GM19099 (cell line): ENCODE results near the gene FAM89B.
A peak's percentile ranks its signal among the peaks of the same experiment; 100 is the strongest.

Experiments
- POLR2A ChIP-seq: IDR thresholded peaks from 3 replicates; pipeline ENCODE4 v1.6.1; 2011; ENCODE audit warnings: low read depth; ENCODE audit not compliant: insufficient read length; ENCODE audit errors: extremely low read depth

The FAM89B gene

DNA sequence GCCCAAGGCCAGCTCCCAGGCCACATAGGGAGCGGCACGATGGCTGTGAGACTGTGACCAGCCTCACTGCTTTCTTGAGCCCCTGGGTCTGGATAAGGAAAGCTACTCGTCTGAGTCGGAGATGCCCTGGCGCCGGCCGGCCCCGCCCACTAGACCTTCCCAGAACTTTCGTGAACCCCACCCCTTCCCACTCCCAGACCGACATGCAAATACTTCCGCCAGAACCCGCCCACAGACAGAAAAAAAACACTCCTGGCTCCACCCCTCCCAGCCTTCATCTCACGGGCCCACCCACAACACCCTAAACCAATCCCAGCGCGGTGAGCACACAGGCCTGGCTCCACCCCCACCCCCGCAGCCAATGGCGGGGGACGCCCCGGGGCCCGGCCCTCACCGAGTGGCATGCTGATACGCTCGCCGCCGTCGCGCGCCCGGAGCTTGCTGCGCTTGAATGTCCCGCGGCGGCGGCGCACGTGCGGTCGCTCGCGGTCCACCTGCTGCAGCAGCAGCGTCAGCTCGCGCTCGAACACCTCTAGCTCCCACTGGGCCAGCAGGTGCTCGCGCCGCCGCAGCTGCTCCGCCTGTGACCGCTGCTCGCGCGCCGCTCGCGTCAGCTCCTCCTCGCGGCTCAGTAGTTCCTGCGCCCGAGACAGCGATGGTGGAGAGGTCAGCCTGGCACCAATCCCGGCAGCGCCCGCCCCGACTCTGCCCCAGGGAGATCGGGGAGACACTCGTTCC is 34.7 kb downstream of the FAM89B start:
- no peak for TF ChIP-seq POLR2A

DNA sequence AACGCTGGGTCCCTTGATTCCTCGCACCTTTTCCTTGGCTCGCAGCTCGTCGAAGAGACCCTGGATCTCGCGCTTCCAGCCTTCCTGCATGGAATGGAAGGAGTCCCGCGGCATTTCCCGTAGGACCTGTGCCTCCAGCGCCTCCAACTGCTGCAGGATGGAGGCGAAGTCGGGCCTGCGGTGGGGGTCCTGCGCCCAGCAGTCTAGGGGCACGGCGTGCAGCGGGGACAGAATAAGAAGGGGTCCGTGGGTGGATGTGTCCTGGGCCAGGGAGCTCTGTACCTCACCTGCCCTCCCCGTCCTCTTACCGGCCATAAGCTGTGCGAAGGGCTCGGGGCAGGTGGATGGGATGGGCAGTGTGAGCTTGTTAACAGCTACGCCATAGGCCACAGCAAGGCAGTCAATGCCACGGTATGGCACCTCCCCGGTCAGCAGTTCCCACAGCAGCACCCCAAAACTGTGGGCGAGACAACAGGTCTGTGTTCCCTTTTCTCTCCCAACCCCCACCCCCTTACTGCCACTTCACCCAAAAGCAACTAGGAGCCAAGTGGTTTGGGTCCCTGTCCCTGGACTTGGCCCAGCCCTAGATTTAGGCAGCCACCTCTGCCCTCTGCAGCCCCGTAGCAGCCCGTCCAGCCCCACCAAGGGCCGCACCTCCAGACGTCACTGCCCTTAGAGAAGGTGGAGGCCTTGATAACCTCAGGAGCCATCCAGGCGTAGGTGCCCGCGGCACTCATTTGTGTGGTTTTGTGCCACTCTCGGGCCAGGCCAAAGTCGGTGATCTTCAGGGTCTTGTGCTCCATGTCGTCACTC is 35.5 kb downstream of the FAM89B start:
- no peak for TF ChIP-seq POLR2A

DNA sequence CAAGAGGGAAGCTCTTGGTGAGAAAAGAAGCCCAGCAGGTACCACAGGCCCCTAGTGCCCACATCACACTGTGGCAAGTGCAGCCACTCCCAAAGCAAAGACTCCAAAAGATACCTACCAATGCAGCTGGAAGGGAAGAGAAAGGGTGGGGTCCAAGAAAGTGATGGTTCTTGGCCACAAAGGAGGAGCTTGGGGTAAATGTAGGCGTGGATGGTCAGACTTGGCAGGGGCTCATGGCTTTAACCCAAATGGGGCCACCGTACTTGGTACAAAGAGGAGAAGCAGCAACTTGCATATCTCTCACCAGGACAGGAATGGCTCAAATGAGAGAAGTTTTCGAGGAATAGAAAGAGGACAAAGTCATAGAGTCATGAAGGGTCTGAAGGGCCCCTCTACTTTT is 36.9 kb downstream of the FAM89B start:
- no peak for TF ChIP-seq POLR2A

DNA sequence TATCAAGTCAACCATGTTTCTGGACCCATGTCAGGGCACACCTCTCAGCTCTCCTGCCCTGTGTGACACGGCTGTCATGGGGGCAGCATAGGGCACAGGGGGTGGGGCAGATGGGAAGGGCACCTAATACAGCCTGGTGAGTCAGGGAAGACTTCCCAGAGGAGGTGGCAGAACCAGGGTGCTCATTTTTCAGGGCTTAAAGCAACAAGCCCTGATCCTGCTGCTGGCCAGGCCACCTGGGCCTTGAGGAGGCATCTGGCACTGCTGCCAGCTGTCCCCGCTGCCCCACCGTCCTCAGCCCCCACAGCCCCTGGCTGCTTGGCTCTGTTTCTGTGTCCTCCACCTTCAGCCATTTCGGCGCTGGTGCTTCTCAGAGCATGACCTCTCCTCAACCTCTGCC is 37.3 kb downstream of the FAM89B start:
- no peak for TF ChIP-seq POLR2A

DNA sequence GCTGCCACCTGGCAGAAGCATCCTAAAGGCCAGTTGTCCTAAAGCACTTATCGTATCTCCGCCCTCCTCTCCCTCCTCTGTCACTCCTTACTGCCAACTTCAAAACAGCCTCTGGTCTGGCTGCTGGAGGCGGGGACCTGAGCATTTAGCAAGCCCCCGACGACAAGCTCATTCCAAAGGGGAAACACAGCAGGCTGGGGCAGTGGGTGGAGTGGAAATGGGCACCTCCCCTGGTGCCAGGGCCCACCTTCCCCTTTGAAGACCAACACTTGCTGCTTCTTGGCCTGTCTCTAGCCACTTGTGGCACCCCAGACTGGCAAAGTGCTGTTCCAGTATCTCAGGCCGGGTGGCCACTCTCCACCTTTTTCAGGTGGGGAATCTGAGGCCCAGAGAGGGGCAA is 38.1 kb downstream of the FAM89B start:
- no peak for TF ChIP-seq POLR2A

DNA sequence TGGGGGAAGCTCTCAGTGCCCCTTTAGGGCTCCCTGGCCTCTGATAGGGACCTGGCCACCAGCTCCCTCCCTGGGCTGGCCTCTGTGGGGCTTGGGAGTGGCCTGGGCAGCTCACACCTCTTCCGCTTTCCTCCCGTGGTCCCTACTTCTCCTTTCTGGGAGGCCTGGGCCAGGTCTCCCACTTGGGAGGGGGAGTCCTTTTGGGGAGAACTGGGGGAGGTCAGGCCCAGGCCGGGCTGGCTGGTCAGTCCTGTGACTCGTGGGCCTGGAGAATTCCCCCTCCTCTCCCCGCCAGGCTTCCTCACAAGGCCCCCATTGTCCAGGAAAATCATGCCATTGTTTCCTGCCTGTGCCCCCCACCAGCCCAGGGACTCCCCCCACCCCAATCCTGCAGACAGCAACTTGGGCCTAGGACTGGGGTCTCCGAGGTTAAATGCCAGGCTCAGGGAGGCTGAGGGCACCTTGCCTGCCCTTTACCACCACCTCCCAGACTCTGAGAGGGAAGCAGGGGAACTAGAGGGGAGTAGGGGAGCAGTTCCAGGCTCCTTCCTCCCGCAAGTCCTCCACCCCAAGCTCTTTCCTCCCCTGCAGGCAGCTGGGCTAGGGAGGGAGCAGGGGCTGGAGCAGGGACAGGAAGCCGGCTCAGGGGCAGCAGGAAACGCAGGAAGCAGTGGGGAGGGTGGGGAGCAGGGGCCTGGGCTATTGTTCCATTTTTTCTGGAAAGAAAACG is 38.9 kb downstream of the FAM89B start:
- no peak for TF ChIP-seq POLR2A

DNA sequence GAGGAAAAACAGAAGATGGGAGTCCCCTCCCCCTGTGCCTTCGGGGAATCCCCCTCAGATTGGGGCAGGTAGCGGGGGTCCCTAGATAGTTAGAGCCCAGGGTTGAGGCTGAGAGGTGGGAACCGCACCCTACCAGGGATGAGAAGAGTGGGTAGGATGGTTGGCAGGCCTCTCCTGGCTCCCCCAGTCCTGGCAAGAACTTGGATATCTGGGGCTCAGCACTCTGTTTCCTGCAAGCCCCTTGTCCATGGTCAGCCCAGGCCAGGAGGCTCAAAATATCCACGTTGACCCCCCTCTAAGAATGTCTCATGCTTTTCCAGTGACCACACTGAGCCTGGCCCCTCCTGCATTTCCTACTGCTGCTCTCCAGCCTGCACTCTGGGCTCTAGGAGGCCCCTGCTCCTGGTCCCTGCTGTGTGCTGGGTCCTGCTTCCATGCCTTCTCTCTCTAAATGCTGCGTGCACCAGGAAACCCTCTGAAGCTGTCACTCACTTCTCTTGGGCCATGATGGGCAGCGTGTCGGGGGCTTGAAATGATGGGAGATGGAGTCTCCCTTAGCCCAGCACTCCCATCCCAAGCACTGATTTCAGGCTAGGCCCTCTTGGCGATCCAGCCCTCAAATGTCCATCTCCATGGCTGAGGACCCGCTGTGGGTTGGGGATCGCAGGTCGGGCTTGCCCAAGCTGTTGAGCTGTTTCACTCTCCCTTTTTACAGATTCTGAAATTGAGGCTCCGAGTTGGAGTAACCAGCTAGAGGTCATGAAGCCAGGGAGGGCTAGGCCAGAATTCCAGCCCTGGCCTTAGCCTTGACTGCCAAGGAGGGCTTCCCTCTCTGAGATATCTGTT is 39.6 kb downstream of the FAM89B start:
- TF ChIP-seq POLR2A, result no peak

DNA sequence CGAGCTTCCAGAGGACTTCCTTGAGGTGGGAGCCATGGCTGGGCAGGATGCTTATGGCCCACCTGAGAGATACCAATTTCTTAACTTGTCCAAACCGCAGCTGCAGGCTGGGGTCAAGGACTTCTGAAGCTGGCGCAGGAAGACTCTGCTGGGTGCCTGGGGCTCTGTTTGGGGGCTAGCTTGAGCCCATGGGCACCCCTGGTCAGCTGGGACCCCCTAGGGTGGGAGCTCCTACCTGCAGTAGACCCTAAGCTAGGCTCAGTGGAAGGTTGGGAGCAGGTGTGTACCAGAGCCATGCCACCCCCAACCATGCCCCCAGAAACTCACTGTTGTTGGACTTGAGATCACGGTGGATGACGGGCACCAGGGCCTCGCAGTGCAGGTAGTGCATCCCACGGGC is 40.4 kb downstream of the FAM89B start:
- no peak for TF ChIP-seq POLR2A

DNA sequence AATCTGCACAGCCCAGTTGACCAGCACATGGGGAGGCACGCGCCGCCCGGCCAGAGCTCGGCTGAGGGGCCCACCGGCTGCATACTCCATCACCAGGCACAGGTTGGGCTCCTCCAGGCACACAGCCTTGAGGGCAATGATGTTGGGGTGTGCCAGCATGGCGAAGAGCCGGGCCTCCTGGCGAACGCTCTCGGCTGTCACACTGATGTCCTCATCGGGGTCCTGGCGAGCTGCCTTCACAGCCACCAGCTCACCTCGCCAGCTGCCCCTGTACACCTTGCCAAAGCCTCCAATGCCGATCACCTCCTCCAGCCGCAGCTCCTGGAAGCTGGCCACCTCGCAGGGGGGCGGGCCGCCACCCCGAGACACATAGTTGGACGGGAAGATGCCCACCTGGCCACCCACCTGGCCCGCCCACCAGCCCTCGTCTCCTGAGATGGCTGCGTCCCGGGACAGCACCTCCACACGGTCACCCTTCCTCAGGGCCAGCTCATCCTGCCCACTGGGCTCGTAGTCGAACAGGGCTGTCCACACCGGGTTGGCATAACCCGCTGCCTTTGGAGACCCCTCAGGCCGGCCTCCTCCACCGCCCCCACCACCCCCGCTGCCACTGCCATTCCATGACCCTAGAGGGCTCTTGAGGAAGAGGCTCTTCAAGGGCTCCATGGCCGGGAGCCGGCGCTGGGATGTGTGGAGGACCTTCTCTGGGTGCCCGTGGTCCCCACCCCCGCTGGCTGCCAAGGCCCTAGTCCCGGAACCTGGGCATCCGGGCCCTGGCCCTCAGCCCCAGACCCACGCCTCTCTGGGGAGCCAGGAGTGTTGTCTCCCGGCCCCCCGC is 41.0 kb downstream of the FAM89B start:
- no peak for TF ChIP-seq POLR2A

DNA sequence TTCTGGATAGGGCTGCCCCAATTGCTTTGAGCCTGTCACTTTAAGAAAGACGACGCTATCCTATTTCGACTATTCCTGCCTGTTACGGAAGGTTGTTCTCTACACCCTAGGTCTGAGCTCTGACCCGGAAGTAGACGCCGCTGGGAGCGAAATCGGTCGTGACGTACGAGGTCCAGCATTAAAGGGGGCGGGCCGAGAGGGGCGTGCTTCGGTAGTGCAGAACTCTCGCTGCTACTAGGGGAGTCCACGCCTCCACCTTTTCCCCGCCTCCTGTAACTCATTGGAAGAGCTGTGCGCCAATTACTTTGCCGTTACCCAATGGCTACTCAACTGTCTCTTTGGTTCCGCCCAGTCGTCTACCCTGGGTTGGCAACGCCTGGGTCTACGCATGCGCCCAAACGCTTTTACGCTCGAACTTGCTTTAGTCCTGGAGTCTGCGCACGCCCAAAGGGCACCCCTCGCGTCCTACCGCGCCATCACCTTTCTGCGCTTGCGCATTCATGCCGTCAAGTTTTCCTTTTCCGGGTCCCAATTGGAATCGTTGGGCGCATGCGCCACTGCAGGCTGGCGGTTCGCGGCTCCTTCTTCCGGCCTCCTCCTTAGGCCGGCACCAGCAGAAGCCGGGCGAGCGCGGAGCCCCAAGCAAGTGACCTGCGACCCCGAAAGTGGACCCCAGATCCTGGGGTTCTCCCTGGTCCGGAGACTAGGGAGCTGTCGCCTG is 43.1 kb downstream of the FAM89B start, which contains the start of gene PCNX3:
Gene PCNX3, plus strand, starts transcription at position 548 of the 721 bp plus-strand sequence. CDS start 536 bp downstream, outside the sequence.
- TF ChIP-seq POLR2A, result peak; percentile 63

DNA sequence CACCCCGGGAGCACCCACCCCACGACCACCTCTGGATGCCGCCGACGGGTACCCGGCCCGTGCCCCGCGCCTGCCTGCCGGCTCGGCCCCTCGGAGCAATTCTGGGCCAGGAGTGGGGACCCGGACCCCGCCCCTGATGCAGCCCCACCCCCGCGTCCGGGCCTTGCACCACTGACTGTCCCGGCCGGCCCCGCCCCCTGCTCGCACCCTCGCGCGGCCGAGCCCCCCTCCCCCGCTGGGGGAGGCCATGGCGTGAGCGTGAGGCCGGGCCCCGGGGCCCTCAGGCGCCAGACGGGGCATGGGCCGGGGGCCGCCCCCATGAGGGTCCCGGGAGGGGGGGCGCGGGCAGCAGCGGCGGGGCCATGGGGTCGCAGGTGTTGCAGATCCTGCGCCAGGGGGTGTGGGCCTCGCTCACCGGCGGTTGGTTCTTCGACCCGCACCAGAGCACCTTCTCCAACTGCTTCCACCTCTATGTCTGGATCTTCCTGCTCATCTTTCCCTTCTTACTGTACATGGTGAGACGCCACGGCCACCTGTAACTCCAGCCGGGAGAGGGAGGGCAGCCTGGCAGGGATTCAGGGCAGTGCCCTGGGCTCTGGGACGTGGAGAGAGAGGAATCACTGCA is 43.7 kb downstream of the FAM89B start:
- TF ChIP-seq POLR2A, result no peak

DNA sequence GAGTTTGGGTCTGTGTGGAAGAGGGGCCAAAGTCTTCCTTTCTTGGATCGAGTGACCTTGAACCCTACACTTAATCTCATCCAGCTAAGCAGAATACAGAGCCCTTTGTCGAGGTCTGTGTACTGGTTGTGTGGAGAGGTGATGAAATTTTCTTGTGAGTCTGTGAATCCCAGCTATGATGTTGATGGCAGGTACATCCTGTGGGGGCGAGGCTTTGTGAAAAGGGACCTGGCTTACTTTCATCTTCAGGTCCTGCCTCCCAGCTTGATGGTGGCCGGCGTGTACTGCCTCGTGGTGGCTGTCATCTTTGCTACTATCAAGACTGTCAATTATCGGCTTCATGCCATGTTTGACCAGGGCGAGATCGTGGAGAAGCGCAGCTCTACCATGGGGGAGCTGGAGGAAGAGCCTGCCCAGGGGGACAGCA is 44.2 kb downstream of the FAM89B start:
- no peak for TF ChIP-seq POLR2A
